Loucy (cell line): ENCODE data around the gene ELMO2.

ENCODE experiments used
- H2AFZ ChIP-seq: fragments of 200-600 bp; sonication (generic); 2 replicates; pipeline ENCODE4 v1.6.0; 2016; ENCODE audit warnings: antibody characterized with exemption, mild to moderate bottlenecking, low read length, moderate library complexity
- H3F3A ChIP-seq: fragments of 200-600 bp; 2 replicates; pipeline ENCODE4 v1.6.0; 2016; ENCODE audit warnings: antibody characterized with exemption, low read depth, mild to moderate bottlenecking
- H3K27me3 ChIP-seq: fragments of 200-600 bp; sonication (generic); 2 replicates; pipeline ENCODE4 v1.6.1; 2014; ENCODE audit warnings: low read length, mild to moderate bottlenecking; ENCODE audit not compliant: insufficient read depth, poor library complexity, severe bottlenecking
- H3K36me3 ChIP-seq: fragments of 200-600 bp; sonication (generic); 2 replicates; pipeline ENCODE4 v1.6.1; 2016; ENCODE audit warnings: low read length; ENCODE audit not compliant: insufficient read depth
- H3K4me1 ChIP-seq: fragments of 200-600 bp; sonication (generic); 2 replicates; pipeline ENCODE4 v1.5.1; 2014; ENCODE audit warnings: low read length, mild to moderate bottlenecking; ENCODE audit not compliant: insufficient read depth, poor library complexity, severe bottlenecking
- H3K4me2 ChIP-seq: fragments of 200-600 bp; sonication (generic); 2 replicates; pipeline ENCODE4 v1.6.0; 2014; ENCODE audit warnings: antibody characterized with exemption, low read length, low read depth, mild to moderate bottlenecking; ENCODE audit not compliant: poor library complexity, severe bottlenecking
- H3K4me3 ChIP-seq: fragments of 200-600 bp; sonication (generic); 2 replicates; pipeline ENCODE4 v1.5.1; 2014; ENCODE audit warnings: low read length, mild to moderate bottlenecking, mixed read lengths; ENCODE audit not compliant: poor library complexity, severe bottlenecking
- H3K79me2 ChIP-seq: fragments of 200-600 bp; sonication (generic); 2 replicates; pipeline ENCODE4 v1.6.1; 2014; ENCODE audit warnings: low read length; ENCODE audit not compliant: insufficient read depth
- H3K9ac ChIP-seq: fragments of 200-600 bp; sonication (generic); 2 replicates; pipeline ENCODE4 v1.6.0; 2014; ENCODE audit warnings: mild to moderate bottlenecking, low read depth, low read length, moderate library complexity; ENCODE audit not compliant: poor library complexity, severe bottlenecking
- H3K9me2 ChIP-seq: fragments of 200-600 bp; sonication (generic); replicated peaks from 2 replicates; pipeline ENCODE4 v1.6.1; 2016; ENCODE audit warnings: low read depth, low read length, mixed read lengths
- H3K9me3 ChIP-seq: fragments of 200-600 bp; sonication (generic); 2 replicates; pipeline ENCODE4 v1.6.1; 2014; ENCODE audit warnings: mild to moderate bottlenecking, antibody characterized with exemption, low read length, low read depth; ENCODE audit not compliant: insufficient read depth
- H4K20me1 ChIP-seq: fragments of 200-600 bp; sonication (generic); 2 replicates; pipeline ENCODE4 v1.6.0; 2014; ENCODE audit warnings: antibody characterized with exemption, low read length, mild to moderate bottlenecking; ENCODE audit not compliant: insufficient read depth, poor library complexity, severe bottlenecking
- CTCF ChIP-seq: fragments of 200-600 bp; sonication (generic); conservative IDR thresholded peaks from 2 replicates; pipeline ENCODE4 v1.5.1; 2014; ENCODE audit warnings: mild to moderate bottlenecking, antibody characterized with exemption, low read length
- EZH2phosphoT487 ChIP-seq: fragments of 200-600 bp; IDR thresholded peaks from 2 replicates; pipeline ENCODE4 v1.6.1; 2018; ENCODE audit warnings: antibody characterized with exemption, mild to moderate bottlenecking, moderate library complexity, borderline replicate concordance

Gene ELMO2

GRCh38 chr20:46439837-46440236, 33.4 kb upstream of the ELMO2 start:
- Histone ChIP-seq H3K9me3 (no peaks in the 10 kb centered on the region), H3K4me1 (no peaks in the 10 kb centered on the region), H3K79me2 (no peaks in the 10 kb centered on the region), H3K9ac (no peak overlapping the region), H4K20me1 (no peaks in the 10 kb centered on the region), H2AFZ (no peak overlapping the region), H3K4me2 (no peak overlapping the region), H3K27me3 (no peaks in the 10 kb centered on the region), H3F3A (no peaks in the 10 kb centered on the region), H3K4me3 (no peak overlapping the region), H3K36me3 (no peaks in the 10 kb centered on the region), H3K9me2 (no peaks in the 10 kb centered on the region)
- TF ChIP-seq EZH2phosphoT487 (no peak), CTCF (no peak)

GRCh38 chr20:46438156-46438750, 31.8 kb upstream of the ELMO2 start:
- H3K4me1 ChIP-seq = no peaks in the 10 kb centered on the region
- no peaks in the 10 kb centered on the region for H3F3A ChIP-seq
- H3K9me3 ChIP-seq = no peaks in the 10 kb centered on the region
- TF ChIP-seq EZH2phosphoT487 (no peak), CTCF (peak; percentile 68)
- H3K36me3 ChIP-seq = no peaks in the 10 kb centered on the region
- no peak overlapping the region for H3K4me2 ChIP-seq
- no peak overlapping the region for H3K9ac ChIP-seq
- H2AFZ ChIP-seq = no peak overlapping the region
- no peaks in the 10 kb centered on the region for H3K79me2 ChIP-seq
- H3K27me3 ChIP-seq = no peaks in the 10 kb centered on the region
- H3K9me2 ChIP-seq = no peaks in the 10 kb centered on the region
- no peak overlapping the region for H3K4me3 ChIP-seq
- H4K20me1 ChIP-seq = no peaks in the 10 kb centered on the region

GRCh38 chr20:46435146-46435545, 28.7 kb upstream of the ELMO2 start:
- TF ChIP-seq CTCF = no peak
- no peak for TF ChIP-seq EZH2phosphoT487
- Histone ChIP-seq H3F3A (no peaks in the 10 kb centered on the region), H3K4me3 (no peak overlapping the region), H3K4me1 (no peaks in the 10 kb centered on the region), H4K20me1 (no peaks in the 10 kb centered on the region), H3K9me3 (no peaks in the 10 kb centered on the region), H2AFZ (no peak overlapping the region), H3K27me3 (no peaks in the 10 kb centered on the region), H3K9ac (no peak overlapping the region), H3K36me3 (no peaks in the 10 kb centered on the region), H3K4me2 (no peak overlapping the region), H3K79me2 (no peaks in the 10 kb centered on the region), H3K9me2 (no peaks in the 10 kb centered on the region)
